Measurements from ENCODE around the gene PPTC7.

PPTC7 gene

DNA sequence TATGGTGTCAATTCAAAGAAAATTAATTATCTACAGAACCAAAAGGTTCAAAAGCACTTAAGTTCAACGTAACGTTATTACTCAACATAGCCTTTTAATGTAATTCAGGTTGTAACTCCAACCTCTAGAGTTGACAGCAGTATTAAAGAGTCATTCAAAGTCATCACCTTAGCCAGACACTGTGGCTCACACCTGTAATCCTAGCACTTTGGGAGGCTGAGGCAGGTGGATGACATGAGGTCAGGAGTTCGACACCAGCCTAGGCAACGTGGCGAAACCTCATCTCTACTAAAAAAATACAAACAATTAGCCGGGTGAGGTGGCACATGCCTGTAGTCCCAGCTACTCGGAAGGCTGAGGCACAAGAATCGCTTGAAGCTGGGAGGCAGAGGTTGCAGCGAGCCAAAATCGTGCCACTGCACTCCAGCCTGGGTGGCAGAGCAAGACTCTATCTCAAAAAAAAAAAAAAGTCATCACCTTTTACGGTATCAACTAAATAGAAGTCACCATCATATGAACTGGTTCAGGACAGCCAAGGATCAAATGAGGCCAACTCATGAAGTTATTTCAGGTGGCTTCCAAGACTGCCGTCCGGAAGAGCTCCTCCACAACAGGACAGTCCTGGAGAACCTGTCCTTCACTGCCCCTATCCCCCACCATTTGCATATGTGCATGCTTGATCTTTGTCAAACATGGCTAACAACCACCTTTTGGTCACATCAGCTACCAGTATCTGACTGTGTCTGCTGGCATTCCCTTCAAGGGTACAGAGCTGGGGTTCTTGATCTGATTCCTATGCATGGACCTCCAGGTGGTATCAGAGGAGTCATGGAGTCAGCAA lies 4.2 kb downstream of the PPTC7 start:
- TF ChIP-seq EZH2 (IDR thresholded peaks at IDR 0.05; ENCODE audit: borderline replicate concordance, low read length) = no peak
- TF ChIP-seq, protein P1, sequence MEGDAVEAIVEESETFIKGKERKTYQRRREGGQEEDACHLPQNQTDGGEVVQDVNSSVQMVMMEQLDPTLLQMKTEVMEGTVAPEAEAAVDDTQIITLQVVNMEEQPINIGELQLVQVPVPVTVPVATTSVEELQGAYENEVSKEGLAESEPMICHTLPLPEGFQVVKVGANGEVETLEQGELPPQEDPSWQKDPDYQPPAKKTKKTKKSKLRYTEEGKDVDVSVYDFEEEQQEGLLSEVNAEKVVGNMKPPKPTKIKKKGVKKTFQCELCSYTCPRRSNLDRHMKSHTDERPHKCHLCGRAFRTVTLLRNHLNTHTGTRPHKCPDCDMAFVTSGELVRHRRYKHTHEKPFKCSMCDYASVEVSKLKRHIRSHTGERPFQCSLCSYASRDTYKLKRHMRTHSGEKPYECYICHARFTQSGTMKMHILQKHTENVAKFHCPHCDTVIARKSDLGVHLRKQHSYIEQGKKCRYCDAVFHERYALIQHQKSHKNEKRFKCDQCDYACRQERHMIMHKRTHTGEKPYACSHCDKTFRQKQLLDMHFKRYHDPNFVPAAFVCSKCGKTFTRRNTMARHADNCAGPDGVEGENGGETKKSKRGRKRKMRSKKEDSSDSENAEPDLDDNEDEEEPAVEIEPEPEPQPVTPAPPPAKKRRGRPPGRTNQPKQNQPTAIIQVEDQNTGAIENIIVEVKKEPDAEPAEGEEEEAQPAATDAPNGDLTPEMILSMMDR (IDR thresholded peaks at IDR 0.05; ENCODE audit: low read length) = no peak

GRCh38 chr12:110577864-110578693 lies 5.0 kb downstream of the PPTC7 start:
- peak overlapping the region; percentile 88 for H3K4me2 ChIP-seq (ENCODE audit: low read length)
- peak overlapping the region; percentile 65 for H3K27ac ChIP-seq (ENCODE audit: low read depth, low read length, poor library complexity, severe bottlenecking)
- no peak overlapping the region for H2AFZ ChIP-seq (ENCODE audit: low read length)
- no peaks in the 10 kb centered on the region for H3K27me3 ChIP-seq (ENCODE audit: insufficient read depth, low read length)
- TF ChIP-seq, protein P1 (IDR thresholded peaks at IDR 0.05; ENCODE audit: low read length) = no peak
- H3K4me3 ChIP-seq (ENCODE audit: low read depth, low read length, poor library complexity, severe bottlenecking) = peak overlapping the region; percentile 98
- H3K4me1 ChIP-seq (ENCODE audit: insufficient read depth, low read length, severe bottlenecking) = peaks cover 45% of the 10 kb centered on the region
- H4K20me1 ChIP-seq (ENCODE audit: insufficient read depth, low read length) = no peaks in the 10 kb centered on the region
- no peaks in the 10 kb centered on the region for H3K9me3 ChIP-seq (ENCODE audit: low read length)
- H3F3A ChIP-seq (ENCODE audit: insufficient read depth, low read length) = no peaks in the 10 kb centered on the region
- H3K9ac ChIP-seq (ENCODE audit: low read length) = peak overlapping the region; percentile 24; the same call in 1 of the 2 replicates
- H3K36me3 ChIP-seq (ENCODE audit: insufficient read depth, low read length) = no peaks in the 10 kb centered on the region; the same call in none of the 2 replicates
- no peaks in the 10 kb centered on the region for H3K9me2 ChIP-seq (ENCODE audit: low read depth, low read length)
- peaks cover 97% of the 10 kb centered on the region for H3K79me2 ChIP-seq (ENCODE audit: insufficient read depth, low read length)

More for the DNA sequence above, 4.2 kb downstream of the PPTC7 start:
- Histone ChIP-seq H3K9me3 (ENCODE audit: low read length) (no peaks in the 10 kb centered on the region), H3K27ac (ENCODE audit: low read depth, low read length, poor library complexity, severe bottlenecking) (peak overlapping the region; percentile 65), H4K20me1 (ENCODE audit: insufficient read depth, low read length) (no peaks in the 10 kb centered on the region), H3K9ac (ENCODE audit: low read length) (peak overlapping the region; percentile 24; the same call in 1 of the 2 replicates), H3K4me2 (ENCODE audit: low read length) (peak overlapping the region; percentile 88), H3K4me1 (ENCODE audit: insufficient read depth, low read length, severe bottlenecking) (peaks cover 52% of the 10 kb centered on the region), H2AFZ (ENCODE audit: low read length) (no peak overlapping the region), H3F3A (ENCODE audit: insufficient read depth, low read length) (no peaks in the 10 kb centered on the region), H3K27me3 (ENCODE audit: insufficient read depth, low read length) (no peaks in the 10 kb centered on the region), H3K36me3 (ENCODE audit: insufficient read depth, low read length) (no peaks in the 10 kb centered on the region; the same call in none of the 2 replicates), H3K9me2 (ENCODE audit: low read depth, low read length) (no peaks in the 10 kb centered on the region), H3K4me3 (ENCODE audit: low read depth, low read length, poor library complexity, severe bottlenecking) (peak overlapping the region; percentile 98), H3K79me2 (ENCODE audit: insufficient read depth, low read length) (peaks cover 89% of the 10 kb centered on the region)

- Histone ChIP-seq H3F3A (ENCODE audit: insufficient read depth, low read length) (no peaks in the 10 kb centered on the region), H3K4me2 (ENCODE audit: low read length) (no peak overlapping the region), H3K9me3 (ENCODE audit: low read length) (0 out of 2 replicates have a peak, but pooled peaks cover 3% of the 10 kb centered on the region), H3K27me3 (ENCODE audit: insufficient read depth, low read length) (no peaks in the 10 kb centered on the region), H3K79me2 (ENCODE audit: insufficient read depth, low read length) (peaks cover 98% of the 10 kb centered on the region), H3K4me1 (ENCODE audit: insufficient read depth, low read length, severe bottlenecking) (peaks cover 43% of the 10 kb centered on the region), H3K9me2 (ENCODE audit: low read depth, low read length) (no peaks in the 10 kb centered on the region), H3K27ac (ENCODE audit: low read depth, low read length, poor library complexity, severe bottlenecking) (no peak overlapping the region), H3K9ac (ENCODE audit: low read length) (no peak overlapping the region), H2AFZ (ENCODE audit: low read length) (no peak overlapping the region), H4K20me1 (ENCODE audit: insufficient read depth, low read length) (no peaks in the 10 kb centered on the region), H3K36me3 (ENCODE audit: insufficient read depth, low read length) (no peaks in the 10 kb centered on the region; the same call in 1 of the 2 replicates), H3K4me3 (ENCODE audit: low read depth, low read length, poor library complexity, severe bottlenecking) (no peak overlapping the region)
- TF ChIP-seq, protein P1 (IDR thresholded peaks at IDR 0.05; ENCODE audit: low read length) = no peak
- no peak for TF ChIP-seq EZH2 (IDR thresholded peaks at IDR 0.05; ENCODE audit: borderline replicate concordance, low read length)
Observed at GRCh38 chr12:110576504-110576903, 6.6 kb downstream of the PPTC7 start.
